ENCODE results near the gene C4orf17. TPM values are rescaled to one million over a fixed set of nuclear protein-coding genes. Genes with fewer than 3 reads are reported as not detected.

Gene C4orf17
- total and polyA plus RNA-seq, 2 of the 8 experiments (the other 6 are each of a cell fraction or from before 2014, with no cell fraction given), result not detected

DNA sequence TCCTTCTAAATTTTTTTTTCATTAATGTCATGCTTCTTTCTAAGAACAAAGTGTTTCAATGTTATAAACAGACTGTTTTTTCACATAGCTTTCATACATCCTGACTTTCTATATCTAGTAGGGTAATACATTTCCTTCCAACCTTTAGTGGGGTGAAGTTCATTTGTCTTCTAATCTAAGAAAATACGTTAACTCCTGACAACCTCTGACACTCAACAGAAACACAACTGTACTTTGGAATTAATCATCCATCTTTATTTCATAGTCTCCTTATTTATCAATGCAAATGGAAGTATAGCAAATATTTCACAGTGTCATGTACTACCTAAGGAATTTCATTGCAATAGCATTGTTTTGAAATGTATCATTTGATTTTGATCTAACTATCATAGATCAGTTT, 61.1 kb downstream of the C4orf17 start:
- Histone ChIP-seq H3K23ac (ENCODE audit: insufficient read length) (no peak overlapping the region), H2AK5ac (ENCODE audit: low read depth, low read length) (no peak overlapping the region), H3K56ac (replicated peaks; ENCODE audit: insufficient read length, low read depth, low read length) (no peak overlapping the region), H3K4me2 (ENCODE audit: insufficient read depth in 1 of 2, low read depth in 2 of 2, low read length in 2 of 2) (no peak overlapping the region), H4K8ac (ENCODE audit: extremely low read depth, insufficient read depth, low read length) (no peak overlapping the region), H2BK120ac (replicated peaks; ENCODE audit: low read depth, low read length) (no peak overlapping the region), H2AFZ (ENCODE audit: low read length) (no peak overlapping the region), H3K14ac (ENCODE audit: insufficient read length) (no peak overlapping the region), H2BK20ac (ENCODE audit: low read length) (no peak overlapping the region), H3K4ac (replicated peaks; ENCODE audit: insufficient read length, low read depth, low read length) (no peak overlapping the region), H3K4me3 (ENCODE audit: extremely low read depth in 1 of 4, insufficient read depth in 2 of 4, low read depth in 3 of 4, low read length in 4 of 4) (no peak overlapping the region), H3K9ac (replicated peaks in 1 of 4; ENCODE audit: extremely low read depth in 1 of 4, low read depth in 3 of 4, low read length in 3 of 4) (no peak overlapping the region), H4K20me1 (replicated peaks in 1 of 2; ENCODE audit: control insufficient read depth in 1 of 2, insufficient read depth in 2 of 2, low read length in 2 of 2) (no peaks in the 10 kb centered on the region), H3K27me3 (replicated peaks in 1 of 4; ENCODE audit: control insufficient read depth in 3 of 4, extremely low read depth in 1 of 4, insufficient read depth in 3 of 4, low read length in 3 of 4) (no peaks in the 10 kb centered on the region), H3K9me3 (ENCODE audit: insufficient read depth in 2 of 2, low read depth in 1 of 2, low read length in 1 of 2) (no peaks in the 10 kb centered on the region), H4K5ac (ENCODE audit: insufficient read length, low read depth, low read length) (no peak overlapping the region), H3K27ac (ENCODE audit: low read depth, low read length) (no peak overlapping the region), H4K91ac (replicated peaks; ENCODE audit: insufficient read length, low read length) (no peak overlapping the region), H3K79me2 (ENCODE audit: control insufficient read depth in 1 of 2, insufficient read depth in 2 of 2, low read length in 2 of 2) (no peaks in the 10 kb centered on the region), H2BK12ac (ENCODE audit: low read depth, low read length) (no peak overlapping the region), H3K18ac (ENCODE audit: extremely low read depth, low read length) (no peak overlapping the region), H2BK5ac (ENCODE audit: low read depth, low read length) (no peak overlapping the region), H3K4me1 (replicated peaks in 1 of 4; ENCODE audit: control insufficient read depth in 3 of 4, insufficient read depth in 4 of 4, low read length in 3 of 4) (peaks cover 0 to 5% (median 2%) of the 10 kb centered on the region in 4 experiments; a peak in 3 of 7 replicates), H2BK15ac (ENCODE audit: low read length) (no peak overlapping the region), H3K23me2 (ENCODE audit: low read depth, low read length) (no peaks in the 10 kb centered on the region; the same call in 1 of the 2 replicates), H3K36me3 (ENCODE audit: control insufficient read depth in 2 of 4, insufficient read depth in 4 of 4, low read length in 3 of 4) (no peaks in the 10 kb centered on the region), H3K79me1 (ENCODE audit: low read depth, low read length) (no peaks in the 10 kb centered on the region)
- DNase-seq (ENCODE audit: low read depth in 1 of 2, low spot score in 2 of 2), result no peak
- POLR2A ChIA-PET (ENCODE audit: partially characterized antibody), result no interaction called here
- 90% methylated on average over 1 of the region's 1 CpG; no CpG with 5 or more reads in 1 of the 2 experiments for WGBS, 2 experiments (ENCODE audit: extremely low coverage in 1 of 2, insufficient coverage in 1 of 2, insufficient read length in 1 of 2, insufficient replicate concordance in 2 of 2, low coverage in 1 of 2, low lambda C conversion rate in 2 of 2, missing lambda C conversion rate in 1 of 2)
- no peak for FAIRE-seq
- CTCF ChIA-PET (ENCODE audit: partially characterized antibody), result no interaction called here
- TF ChIP-seq ZNF274 (IDR thresholded peaks at IDR 0.05; ENCODE audit: borderline replicate concordance, extremely low read depth, low read length), result no peak
- no peak for TF ChIP-seq KDM1A (IDR thresholded peaks at IDR 0.05; ENCODE audit: borderline replicate concordance, low read length)
- no peak for TF ChIP-seq SUZ12 (IDR thresholded peaks at IDR 0.05; ENCODE audit: low read length)

Data from H1 (cell line).